HG02588 (cell line): ENCODE results near the gene SLC15A1.
"Not testable (repeated sequence)": the region's sequence is repeated elsewhere in the genome, so short reads cannot be mapped to it uniquely, and the experiment has no call there.

Experiments
- ATAC-seq: cut with Tn5 transposase; IDR thresholded peaks from one replicate; pipeline ENCODE4 v1.9.1; 2021; ENCODE audit warnings: mild to moderate bottlenecking, moderate library complexity; ENCODE audit not compliant: unreplicated experiment

Gene SLC15A1

DNA sequence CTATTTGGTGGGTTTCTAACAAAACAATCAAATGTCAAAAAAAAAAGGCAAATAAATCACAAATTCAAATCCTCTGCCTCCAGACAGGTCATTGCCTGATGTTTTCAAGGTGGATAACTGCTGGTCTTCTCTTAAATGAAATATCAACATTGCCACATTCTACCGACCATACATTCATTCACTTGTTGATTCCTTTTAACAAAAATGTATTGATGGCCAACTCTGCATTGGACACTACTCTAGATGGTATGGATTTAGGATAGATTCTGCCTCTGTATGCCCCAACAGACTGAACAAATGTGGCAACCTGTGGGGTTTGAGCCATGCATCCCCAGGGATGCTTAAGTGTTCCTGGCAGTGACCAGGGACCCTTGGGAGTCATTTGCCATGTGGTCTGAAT, 88.0 kb downstream of the SLC15A1 start:
- ATAC-seq: no peak

DNA sequence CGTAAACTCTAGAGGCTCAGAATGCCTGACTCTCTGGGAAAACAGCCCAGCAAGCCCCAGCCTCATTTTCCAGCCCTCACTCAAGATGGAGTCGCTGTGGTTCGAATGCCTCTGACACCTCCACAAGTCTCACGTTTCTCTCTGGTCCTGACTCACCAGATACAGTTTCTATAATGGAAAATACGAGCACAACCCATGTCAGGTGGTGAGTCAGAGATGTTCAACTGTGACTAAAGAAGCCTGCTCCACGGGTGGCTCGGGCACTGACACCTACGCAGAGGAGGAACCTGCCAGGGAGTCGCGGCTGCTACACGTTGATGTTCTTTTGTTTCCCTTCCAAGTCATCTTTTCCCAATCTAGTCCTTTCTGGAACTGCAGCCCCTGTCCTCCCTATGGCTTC, 88.4 kb downstream of the SLC15A1 start:
- ATAC-seq: no peak

DNA sequence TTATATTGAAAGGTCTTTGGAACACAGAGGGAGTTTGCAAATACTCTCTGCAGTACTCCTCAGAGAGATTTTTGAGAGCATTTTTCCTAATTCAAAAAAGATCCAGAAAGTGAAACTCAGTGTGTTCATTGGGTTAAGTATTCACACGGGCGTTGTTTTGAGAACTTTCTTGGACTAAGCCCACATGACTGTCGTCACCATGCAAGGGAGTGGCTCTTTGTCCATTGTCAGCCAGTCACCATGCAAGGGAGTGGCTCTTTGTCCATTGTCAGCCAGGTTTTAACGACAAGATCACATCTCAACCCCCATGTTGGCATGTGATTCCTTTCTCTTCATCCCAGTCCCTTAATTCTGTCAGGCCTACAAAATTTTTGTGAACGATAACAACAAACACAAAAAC, 94.3 kb downstream of the SLC15A1 start:
- no peak for ATAC-seq

DNA sequence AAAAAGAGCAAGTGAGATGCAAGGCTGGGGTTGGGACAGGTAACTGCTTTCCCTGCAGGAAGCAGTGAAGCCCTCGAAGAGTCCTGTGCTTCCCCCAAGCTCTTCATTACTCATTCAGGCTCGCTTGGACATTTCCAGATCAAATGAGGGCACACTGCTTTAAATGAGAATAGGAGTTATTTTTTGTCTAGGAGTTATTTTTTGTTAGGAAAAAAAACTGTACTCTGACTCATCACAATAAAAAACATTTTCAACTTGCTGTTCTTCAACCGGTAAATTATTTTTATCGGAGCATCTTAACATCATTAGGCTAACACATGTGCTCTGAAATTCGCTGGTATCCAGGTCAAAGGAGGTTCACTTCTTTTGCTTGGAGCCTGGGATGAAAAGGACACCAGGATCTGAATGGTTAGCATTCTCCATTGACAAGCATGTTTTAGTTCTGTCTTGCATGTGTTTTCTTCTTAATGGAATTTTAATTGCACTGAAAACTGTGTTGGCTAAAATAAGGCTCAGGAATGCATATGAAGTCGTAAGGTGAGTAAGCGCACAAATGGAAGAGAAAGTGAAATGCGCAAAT, 94.9 kb downstream of the SLC15A1 start:
- ATAC-seq: no peak

DNA sequence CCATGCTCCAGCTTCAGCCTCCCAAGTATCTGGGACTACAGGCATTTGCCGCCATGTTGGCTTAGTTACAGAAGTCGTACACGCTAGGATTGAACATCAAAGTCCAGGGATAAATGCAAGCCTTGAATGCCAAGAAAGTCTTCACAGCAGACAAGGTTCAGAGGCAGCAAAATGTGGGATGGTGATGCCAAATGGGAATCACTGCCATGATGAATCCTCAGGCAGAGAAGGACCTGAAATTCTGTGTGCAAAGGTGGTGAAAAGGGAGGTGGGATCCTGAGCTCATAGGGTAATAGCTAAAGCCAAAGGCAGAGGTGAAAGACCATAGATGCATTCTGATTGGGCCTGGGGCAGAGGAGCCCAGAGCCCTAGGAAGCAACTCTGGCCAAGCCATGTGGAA, 96.2 kb downstream of the SLC15A1 start:
- ATAC-seq: no peak

DNA sequence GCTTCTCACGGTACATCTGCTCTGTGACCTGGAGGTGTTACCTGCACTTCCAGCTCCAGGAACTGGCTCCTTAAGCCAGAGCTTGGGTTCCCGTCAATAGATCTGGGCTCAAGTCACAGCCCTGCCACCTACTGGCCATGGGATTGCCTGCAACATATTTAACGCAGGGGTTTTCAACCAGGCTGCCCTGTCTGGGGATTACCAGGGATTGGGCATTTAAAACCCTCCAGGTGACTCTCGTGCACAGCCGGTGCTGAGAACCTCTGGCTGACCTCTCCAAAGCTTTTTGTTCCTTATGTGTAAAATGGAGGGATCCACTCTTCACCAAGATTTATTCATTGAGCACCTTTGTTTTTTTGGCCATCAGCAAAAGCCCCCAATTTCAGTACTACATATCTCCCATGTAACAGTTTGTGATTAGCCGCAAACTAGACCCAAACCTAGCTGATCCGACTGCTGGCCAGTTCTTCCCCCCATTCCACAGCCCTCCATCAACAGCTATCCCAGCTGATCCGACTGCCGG, 98.9 kb downstream of the SLC15A1 start:
- peak; percentile 96 for ATAC-seq

DNA sequence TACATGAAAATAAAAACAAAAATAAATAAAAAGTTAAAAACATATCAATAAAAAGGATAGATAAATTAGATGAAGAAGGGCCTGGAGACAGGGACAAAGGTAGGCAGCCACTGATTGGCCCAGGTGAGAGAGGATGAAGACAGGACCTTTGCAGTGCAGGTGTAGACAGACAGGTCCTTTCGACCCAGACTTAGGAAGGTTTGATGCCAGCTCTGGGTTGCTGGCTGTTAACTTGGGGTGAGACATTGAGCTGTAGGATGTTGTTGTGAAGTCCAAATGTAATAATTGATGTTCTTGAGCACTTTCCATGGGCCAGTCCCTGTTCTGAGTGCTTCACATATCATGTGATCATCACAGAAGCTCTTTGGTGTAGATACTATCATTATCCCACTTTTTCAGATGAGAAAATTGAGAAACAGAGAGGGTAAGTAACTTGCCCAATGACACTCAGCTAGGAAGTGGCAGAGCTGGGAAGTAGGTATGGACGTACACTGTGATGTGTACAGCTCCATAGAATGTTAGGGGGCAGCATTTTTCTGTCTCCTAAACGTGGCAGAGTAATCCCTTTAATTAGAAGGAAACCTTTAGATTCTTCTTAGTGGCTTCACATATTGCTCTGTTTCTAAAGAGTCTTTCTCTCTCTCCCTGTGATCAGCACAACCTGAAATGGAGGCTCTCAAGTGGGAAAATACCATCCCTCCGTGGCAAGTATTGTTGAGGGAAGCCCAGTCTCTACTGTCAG, 99.6 kb downstream of the SLC15A1 start:
- no peak for ATAC-seq

DNA sequence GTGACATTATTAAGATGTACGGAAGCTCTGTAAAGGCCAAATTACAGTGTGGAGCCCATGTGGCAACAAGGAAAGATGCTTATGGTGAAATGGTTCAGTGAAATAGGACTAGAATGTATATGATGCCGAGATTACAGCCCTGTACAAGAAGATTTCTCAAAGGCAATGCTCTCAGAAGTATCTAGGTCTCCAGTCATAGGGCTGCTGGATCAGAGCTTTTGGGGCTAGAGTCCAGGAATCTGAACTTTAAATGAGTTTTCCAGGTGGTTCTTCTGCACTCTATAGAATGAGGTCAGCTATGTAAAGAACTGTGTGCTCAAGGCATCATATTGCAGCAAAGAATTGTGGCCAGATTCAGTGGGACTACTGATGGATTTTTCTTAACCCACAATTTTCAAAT, 100.2 kb downstream of the SLC15A1 start:
- no peak for ATAC-seq

DNA sequence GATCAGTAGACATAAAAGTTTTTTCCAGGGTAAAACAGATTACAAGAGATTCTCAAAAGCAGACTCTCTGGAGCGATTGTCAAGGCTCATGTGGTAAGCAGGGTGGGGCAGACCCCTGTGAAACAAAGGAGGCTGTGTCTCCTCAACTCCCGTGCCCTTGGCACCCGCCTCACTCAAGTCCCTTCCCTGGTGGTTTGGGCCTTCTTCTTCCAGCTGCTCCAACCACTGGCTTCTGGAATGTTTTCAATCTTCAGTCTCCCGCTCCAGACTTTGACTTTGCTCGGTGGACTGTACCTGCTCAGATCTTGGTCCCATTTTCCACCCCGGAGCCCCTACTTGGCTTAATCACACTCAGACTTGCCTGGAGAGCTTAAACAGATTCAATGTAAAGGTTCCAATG, 100.7 kb downstream of the SLC15A1 start:
- no peak for ATAC-seq

DNA sequence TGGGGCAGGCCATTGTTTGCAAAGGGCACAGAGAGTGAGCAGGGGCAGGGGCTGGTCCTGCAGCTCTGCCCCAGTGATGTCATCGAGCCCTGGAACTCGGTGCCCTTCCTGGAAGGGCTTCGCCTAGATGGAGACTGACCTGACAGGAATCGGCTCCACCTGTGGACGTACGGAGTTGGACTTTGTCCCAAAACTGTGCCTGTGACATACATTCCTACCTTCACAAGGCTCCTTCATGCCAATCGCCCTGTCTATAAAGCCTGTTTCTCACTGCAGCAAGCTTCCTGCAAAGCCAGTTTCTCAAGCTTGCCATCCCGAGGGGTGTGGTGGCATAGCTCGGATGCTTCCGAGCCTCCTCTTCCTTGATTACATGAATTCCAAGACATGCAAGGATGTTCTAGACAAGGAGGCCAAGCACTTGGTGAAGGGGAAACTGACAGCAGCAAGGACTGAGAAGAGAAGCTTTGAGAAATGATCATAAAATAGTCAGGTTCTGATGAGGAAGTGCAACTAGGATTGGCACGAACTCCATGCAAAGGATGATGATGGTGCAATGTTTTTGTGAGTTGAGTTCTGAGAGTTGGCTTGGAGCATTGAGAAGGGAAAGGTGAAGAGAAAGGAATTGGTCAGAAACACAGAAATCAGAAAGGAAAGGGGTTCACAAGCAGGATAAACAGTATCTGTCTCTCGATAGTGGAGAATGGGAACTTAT, 101.9 kb downstream of the SLC15A1 start:
- ATAC-seq: no peak

DNA sequence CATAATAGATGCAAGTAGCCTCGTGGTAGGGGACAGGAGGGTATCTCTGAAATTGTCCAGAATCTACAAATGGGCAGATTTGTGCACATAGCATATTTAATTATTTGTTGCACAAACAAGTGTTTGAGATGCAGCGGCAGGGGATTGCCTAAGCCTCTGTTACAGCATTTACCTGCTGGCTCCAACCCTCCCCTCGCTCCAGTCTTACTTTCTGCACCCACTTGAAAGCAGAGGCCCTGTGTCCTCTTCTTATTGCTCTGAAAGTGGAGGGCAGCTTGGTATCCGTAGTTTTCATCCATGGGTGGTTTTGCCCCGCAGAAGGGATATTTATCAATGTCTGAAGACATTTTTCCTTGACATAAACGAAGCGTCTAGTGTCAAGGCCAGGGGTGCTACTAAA, 102.6 kb downstream of the SLC15A1 start:
- ATAC-seq: no peak

DNA sequence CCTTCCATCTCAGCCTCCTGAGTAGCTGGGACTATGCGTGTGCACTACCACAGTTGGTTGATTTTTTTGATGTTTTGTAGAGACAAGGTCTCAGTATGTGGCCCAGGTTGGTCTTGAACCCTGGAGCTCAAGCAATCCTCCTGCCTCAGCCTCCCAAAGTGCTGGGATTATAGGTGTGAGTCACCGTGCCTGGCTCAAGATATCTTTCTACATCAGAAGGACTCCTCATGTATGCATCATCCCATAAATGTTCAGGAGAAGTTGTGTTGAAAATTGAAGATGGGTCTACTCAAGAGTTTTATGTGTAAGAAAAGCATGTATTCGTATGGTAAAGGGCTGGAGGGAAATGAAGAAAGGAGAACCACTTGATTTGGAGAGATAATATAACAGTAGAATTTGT, 103.8 kb downstream of the SLC15A1 start:
- no peak for ATAC-seq

DNA sequence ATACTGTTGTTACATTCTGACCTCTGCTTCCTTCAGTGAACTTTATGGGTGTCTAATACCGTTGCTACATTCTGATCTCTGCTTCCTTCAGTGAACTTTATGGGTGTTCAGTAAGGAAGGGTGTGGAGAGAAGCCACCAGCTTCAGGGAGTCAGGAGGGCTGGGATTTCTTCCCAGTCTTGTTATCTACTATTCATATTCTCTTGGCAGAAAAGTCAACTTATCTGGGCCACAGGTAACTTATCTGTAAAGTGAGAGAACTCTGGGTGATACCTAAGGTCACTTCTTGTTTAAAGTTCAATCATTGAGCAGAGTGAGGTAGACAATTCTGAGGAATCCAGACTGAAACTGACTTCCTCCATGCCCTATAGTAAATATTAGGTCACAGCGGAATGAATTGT, 104.3 kb downstream of the SLC15A1 start:
- no peak for ATAC-seq

DNA sequence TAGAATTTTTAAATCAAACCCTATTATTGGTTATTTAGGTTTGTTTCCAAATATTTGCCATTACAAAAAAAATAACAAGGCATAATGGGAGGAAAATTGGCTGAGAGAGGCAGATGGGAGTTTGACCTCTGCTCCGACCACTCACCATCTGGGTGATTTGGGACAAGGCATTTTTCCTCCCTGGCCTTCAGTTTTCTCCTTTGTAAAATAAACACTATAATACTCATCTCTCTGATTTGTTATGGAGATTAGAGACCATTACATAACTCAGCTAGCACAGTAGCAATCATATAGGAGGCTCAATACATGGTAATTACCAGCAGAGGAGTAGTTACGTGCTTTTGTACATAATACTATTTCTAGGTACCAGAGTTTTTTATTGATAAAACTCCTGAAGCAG, 105.4 kb downstream of the SLC15A1 start:
- no peak for ATAC-seq

DNA sequence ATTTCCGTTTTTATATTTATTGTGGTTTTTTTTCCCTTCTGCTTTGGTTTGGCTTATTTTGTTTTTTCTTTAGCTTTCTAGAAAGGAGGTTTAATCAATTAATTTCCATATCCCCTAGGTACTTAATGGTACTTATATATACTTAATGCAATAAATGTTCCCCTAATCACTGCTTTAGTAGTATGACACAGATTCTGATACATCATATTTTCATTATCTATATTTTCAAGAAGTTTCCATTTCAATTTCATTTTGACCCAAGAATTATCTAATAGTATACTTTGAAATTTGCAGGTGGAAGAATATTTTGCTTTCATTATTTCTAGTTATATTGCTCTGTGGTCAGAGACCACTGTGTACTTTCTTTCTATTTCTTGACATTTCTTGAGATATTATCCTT, 109.0 kb downstream of the SLC15A1 start:
- no peak for ATAC-seq

DNA sequence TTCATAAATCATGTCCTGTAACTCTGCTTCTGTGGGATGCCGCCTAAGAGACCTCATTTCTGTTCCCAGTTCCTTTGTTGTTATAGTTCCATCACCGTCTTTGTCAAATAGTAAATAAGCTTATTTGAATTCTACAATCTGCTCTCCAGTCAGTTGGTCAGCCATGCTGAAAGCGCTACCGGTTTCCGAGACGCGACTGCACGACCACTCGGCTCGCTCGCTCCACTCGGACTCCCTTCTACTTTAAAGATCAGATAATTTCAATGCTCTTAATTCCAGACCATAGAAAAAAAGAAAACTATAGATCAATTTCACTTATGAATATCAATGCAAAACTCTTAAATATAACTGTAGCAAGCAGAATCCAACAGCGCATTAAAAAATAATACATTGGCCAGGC, 111.4 kb downstream of the SLC15A1 start:
- no peak for ATAC-seq

DNA sequence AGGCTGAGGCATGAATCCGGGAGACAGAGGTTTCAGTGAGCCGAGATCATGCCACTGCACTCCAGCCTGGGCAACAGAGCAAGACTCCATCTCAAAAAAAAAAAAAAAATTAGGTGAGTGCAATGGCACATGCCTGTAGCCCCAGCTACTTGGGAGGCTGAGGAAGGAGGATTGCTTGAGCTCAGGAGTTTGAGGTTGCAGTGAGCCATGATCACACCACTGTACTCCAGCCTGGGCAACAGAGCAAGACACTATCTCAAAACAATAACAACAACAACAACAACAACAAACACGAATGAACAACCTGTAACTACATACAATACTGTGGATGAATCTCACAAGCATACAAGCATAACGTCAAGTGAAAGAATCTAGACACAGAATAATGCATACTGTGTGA, 112.7 kb downstream of the SLC15A1 start:
- not testable (repeated sequence) for ATAC-seq

DNA sequence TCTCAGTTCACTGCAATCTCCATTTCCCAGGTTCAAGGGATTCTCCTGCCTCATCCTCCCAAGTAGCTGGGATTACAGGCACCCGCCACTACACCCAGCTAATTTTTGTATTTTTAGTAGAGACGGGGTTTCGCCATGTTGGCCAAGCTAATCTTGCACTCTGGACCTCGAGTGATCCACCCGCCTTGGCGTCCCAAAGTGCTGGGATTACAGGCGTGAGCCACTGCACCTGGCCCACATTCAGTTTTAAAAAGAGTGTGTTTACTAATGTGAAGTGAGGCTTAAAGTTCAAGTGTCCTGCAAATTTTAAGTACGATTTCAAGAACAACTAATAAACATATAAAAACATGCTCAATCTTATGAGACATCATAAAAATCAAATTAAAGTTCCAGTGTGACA, 114.1 kb downstream of the SLC15A1 start:
- ATAC-seq: not testable (repeated sequence)
